Motor neuron (in vitro differentiated cells): Measurements from ENCODE around the gene PTPRT. TPM values are rescaled to one million over a fixed set of nuclear protein-coding genes. Genes with fewer than 3 reads are reported as not detected.

Source experiments
- ATAC-seq, 8 experiments: fragments of 200-7000 bp; cut with Tn5 transposase; replicated peaks in 6 of 8; 2 replicates each; pipeline ENCODE4 v1.8.0; 2021; ENCODE audit warnings: mild to moderate bottlenecking in 8 of 8, moderate library complexity in 8 of 8
- H3K27ac ChIP-seq, 2 donors: fragments of 250-450 bp; sonication (Bioruptor Pico); 2 replicates each; pipeline ENCODE4 v1.9.0; 2021; ENCODE audit warnings: antibody characterized with exemption in 2 of 2, mild to moderate bottlenecking in 2 of 2, moderate library complexity in 1 of 2
- H3K4me1 ChIP-seq, 2 donors: fragments of 250-450 bp; sonication (Bioruptor Pico); replicated peaks in 1 of 2; 2 replicates each; pipeline ENCODE4 v1.6.1; 2021; ENCODE audit warnings: antibody characterized with exemption in 2 of 2, mild to moderate bottlenecking in 2 of 2, moderate library complexity in 1 of 2
- H3K4me3 ChIP-seq, 5 donors: fragments of 250-450 bp; sonication (Bioruptor Pico); 2 replicates each; pipeline ENCODE4 v1.9.0; 2021; ENCODE audit warnings: antibody characterized with exemption in 5 of 5, mild to moderate bottlenecking in 5 of 5, moderate library complexity in 4 of 5
- WGBS, 10 experiments: fragments of 450-650 bp; shearing (Covaris generic); methylation state at CpG; one replicate each; pipeline ENCODE4 v1.0.0; 2022; 5-methylcytosine and 5-hydroxymethylcytosine counted together
- in situ Hi-C, 9 experiments: fragments of 400-800 bp; cut with MboI; loops; one replicate each; pipeline ENCODE4 v1.15.0; 2021; ENCODE audit warnings: low sequenced_read_pairs in 9 of 9, low pct_unique_long_range_greater_than_20kb in 2 of 9; ENCODE audit not compliant: unreplicated experiment in 9 of 9
- total RNA-seq, 8 experiments: library from RNA; unstranded; fragments of 300-600 nt; gene quantifications; 2 replicates each; pipeline versions ENCODE4 v1.2.3 to v1.2.4, GENCODE V29; 2022

The PTPRT gene
- total RNA-seq, 8 experiments from 2014 or later = 0.05 to 1.0 (median 0.32) TPM; not detected in 1

GRCh38 chr20:42756991-42757390, 432.7 kb downstream of the PTPRT start:
- H3K4me3 ChIP-seq = no peak overlapping the region
- ATAC-seq = peak in 1 of 8 experiments; percentile 33

GRCh38 chr20:42754706-42755105, 435.0 kb downstream of the PTPRT start:
- no peak overlapping the region for H3K27ac ChIP-seq
- no peak overlapping the region for H3K4me3 ChIP-seq
- no peak for ATAC-seq
- peaks cover 0 to 2% of the 10 kb centered on the region in 2 donors for H3K4me1 ChIP-seq
- in situ Hi-C loops = no loop called here
- 0 to 86% (median 36%) methylated on average over 1 to 2 of the region's 2 CpGs; no CpG with 5 or more reads in 3 of the 10 experiments for WGBS, 10 experiments

More at GRCh38 chr20:42756991-42757390, 432.7 kb downstream of the PTPRT start:
- H3K27ac ChIP-seq = no peak overlapping the region
- in situ Hi-C loops = no loop called here
- 20 to 100% (median 80%) methylated on average over 1 of the region's 1 CpG; no CpG with 5 or more reads in 7 of the 10 experiments for WGBS, 10 experiments
- no peaks in the 10 kb centered on the region for H3K4me1 ChIP-seq

GRCh38 chr20:42752620-42753019, 437.1 kb downstream of the PTPRT start:
- peaks cover 0 to 3% of the 10 kb centered on the region in 2 donors for H3K4me1 ChIP-seq
- in situ Hi-C loops = no loop called here
- whole genome bisulfite sequencing, 10 experiments = 30 to 93% (median 67%) methylated on average over 1 to 3 of the region's 3 CpGs; no CpG with 5 or more reads in 4 of the 10 experiments
- no peak overlapping the region for H3K4me3 ChIP-seq
- no peak overlapping the region for H3K27ac ChIP-seq
- no peak for ATAC-seq

GRCh38 chr20:42749556-42749955, 440.1 kb downstream of the PTPRT start:
- H3K4me3 ChIP-seq = no peak overlapping the region
- peak in 6 of 8 experiments; percentile 74 to 90 (median 83) for ATAC-seq
- H3K4me1 ChIP-seq = peaks cover 0 to 3% of the 10 kb centered on the region in 2 donors
- in situ Hi-C loops = no loop called here
- no peak overlapping the region for H3K27ac ChIP-seq
- WGBS, 10 experiments = 0 to 53% (median 18%) methylated on average over 2 to 5 of the region's 5 CpGs; no CpG with 5 or more reads in 5 of the 10 experiments

GRCh38 chr20:42747765-42748411, 441.8 kb downstream of the PTPRT start:
- WGBS, 10 experiments = 0 to 100% (median 19%) methylated on average over 1 to 2 of the region's 2 CpGs; no CpG with 5 or more reads in 6 of the 10 experiments
- peaks cover 0 to 3% of the 10 kb centered on the region in 2 donors for H3K4me1 ChIP-seq
- in situ Hi-C loops = no loop called here
- no peak overlapping the region for H3K4me3 ChIP-seq
- no peak overlapping the region for H3K27ac ChIP-seq
- no peak for ATAC-seq

GRCh38 chr20:42744756-42745465, 444.8 kb downstream of the PTPRT start:
- no peak overlapping the region for H3K27ac ChIP-seq
- ATAC-seq = no peak
- WGBS, 10 experiments = 0 to 100% (median 40%) methylated on average over 1 to 3 of the region's 6 CpGs; no CpG with 5 or more reads in 1 of the 10 experiments

GRCh38 chr20:42742926-42743325, 446.8 kb downstream of the PTPRT start:
- WGBS, 10 experiments = 11 to 68% (median 45%) methylated on average over 1 to 5 of the region's 5 CpGs; no CpG with 5 or more reads in 1 of the 10 experiments
- Histone ChIP-seq H3K4me1 (no peaks in the 10 kb centered on the region), H3K27ac (no peak overlapping the region), H3K4me3 (no peak overlapping the region)
- no peak for ATAC-seq
- in situ Hi-C loops = no loop called here

More at GRCh38 chr20:42744756-42745465, 444.8 kb downstream of the PTPRT start:
- peaks cover 0 to 3% of the 10 kb centered on the region in 2 donors for H3K4me1 ChIP-seq
- in situ Hi-C loops = no loop called here
- H3K4me3 ChIP-seq = no peak overlapping the region

DNA sequence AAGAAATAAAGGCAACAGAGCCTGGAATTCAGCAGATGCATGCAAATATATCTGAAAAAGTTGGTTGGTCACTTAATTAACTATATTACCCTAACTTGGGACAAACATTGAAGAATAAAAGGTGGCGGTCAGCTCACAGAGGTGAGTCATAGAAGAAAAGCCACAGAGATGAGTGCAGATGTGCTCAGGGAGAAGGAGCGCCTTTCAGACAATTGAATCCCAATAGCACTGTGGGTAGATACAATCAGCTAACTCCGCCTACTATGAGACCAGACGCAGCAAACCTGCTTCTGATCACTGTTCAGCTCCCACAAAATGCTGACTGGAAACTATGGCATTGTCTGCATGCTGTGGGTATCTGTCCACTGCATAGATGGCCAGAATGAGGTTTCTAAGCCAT, 447.8 kb downstream of the PTPRT start:
- Histone ChIP-seq H3K27ac (no peak overlapping the region), H3K4me3 (no peak overlapping the region), H3K4me1 (no peaks in the 10 kb centered on the region)
- in situ Hi-C loops = no loop called here
- ATAC-seq = no peak
- WGBS, 10 experiments = 19 to 100% (median 73%) methylated on average over 1 to 4 of the region's 4 CpGs; no CpG with 5 or more reads in 4 of the 10 experiments

- no peak for ATAC-seq
- in situ Hi-C loops = no loop called here
- no peak overlapping the region for H3K27ac ChIP-seq
- 0 to 90% (median 27%) methylated on average over 1 to 6 of the region's 6 CpGs; no CpG with 5 or more reads in 2 of the 10 experiments for WGBS, 10 experiments
- H3K4me1 ChIP-seq = no peaks in the 10 kb centered on the region
- no peak overlapping the region for H3K4me3 ChIP-seq
Observed at GRCh38 chr20:42740226-42740870, 449.4 kb downstream of the PTPRT start.

DNA sequence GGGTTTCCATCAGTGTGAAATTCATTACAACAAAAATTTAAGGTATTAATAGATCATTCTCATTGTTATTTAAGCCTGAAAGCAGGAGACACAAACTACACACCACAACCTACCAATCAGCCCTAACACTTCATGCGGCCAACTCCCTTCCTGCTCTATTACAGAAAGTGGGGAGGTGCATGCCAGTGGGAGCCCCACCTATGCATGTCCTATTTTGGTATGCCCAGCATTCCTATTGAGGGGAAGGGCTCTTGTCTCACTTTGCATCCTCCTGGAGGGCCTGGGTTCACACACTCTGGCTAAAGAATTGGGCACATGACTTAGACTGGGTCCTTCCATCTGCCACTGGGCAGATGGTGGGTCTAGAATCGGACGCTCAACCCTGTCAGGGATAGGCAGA, 450.0 kb downstream of the PTPRT start:
- no peak overlapping the region for H3K4me3 ChIP-seq
- H3K27ac ChIP-seq = no peak overlapping the region
- peak in 2 of 8 experiments; percentile 29 to 63 for ATAC-seq
- H3K4me1 ChIP-seq = no peaks in the 10 kb centered on the region
- in situ Hi-C loops = no loop called here
- WGBS, 10 experiments = 0 to 100% (median 52%) methylated on average over 1 to 3 of the region's 3 CpGs; no CpG with 5 or more reads in 6 of the 10 experiments

- H3K4me3 ChIP-seq = no peak overlapping the region
- no peaks in the 10 kb centered on the region for H3K4me1 ChIP-seq
- 0 to 88% (median 58%) methylated on average over 1 to 6 of the region's 7 CpGs; no CpG with 5 or more reads in 2 of the 10 experiments for WGBS, 10 experiments
- no peak overlapping the region for H3K27ac ChIP-seq
- ATAC-seq = no peak
- in situ Hi-C loops = no loop called here
Observed at GRCh38 chr20:42735539-42735938, 454.2 kb downstream of the PTPRT start.

DNA sequence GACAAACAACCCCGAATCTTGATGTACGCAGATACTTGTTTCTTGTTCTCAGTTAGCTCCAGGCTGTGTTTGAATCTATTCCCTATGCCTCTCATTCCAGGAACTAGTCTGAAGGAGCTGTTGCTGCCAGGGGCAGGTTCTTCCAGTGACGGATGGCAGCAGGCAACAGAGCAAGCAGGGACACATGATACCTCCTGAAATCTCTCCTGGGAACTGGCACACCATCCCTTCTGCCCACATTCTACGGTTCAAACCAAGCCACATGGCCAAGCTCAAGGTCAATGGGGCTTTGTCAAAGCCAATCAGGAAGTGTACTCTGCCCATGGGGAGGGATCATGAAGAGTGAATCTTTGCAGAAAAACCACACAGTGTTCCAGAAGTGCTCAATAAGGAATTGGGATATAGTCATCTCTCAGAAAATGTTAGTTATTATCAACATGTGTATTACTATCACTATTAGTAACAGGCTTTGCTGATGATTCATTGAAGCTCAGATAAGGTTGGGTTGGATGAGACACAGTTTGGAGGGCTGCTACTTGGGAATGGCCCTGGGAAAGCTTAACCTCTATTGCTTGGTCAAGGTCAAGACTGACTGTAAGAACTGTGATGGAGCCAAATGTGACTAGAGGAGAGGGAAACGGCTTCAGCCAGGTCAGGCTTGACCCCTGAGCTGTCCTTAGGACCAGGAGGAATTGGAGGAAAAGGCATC, 454.9 kb downstream of the PTPRT start:
- in situ Hi-C loops = no loop called here

More for the DNA sequence above, 454.9 kb downstream of the PTPRT start:
- 5 to 86% (median 60%) methylated on average over 1 to 5 of the region's 5 CpGs; no CpG with 5 or more reads in 1 of the 10 experiments for WGBS, 10 experiments
- H3K4me3 ChIP-seq = no peak overlapping the region
- ATAC-seq = no peak
- H3K27ac ChIP-seq = no peak overlapping the region
- H3K4me1 ChIP-seq = no peaks in the 10 kb centered on the region
